HEK293 (cell line): ENCODE data around the gene RPL4.

ENCODE experiments used
- CTCF ChIP-seq: fragments of 450-650 bp; formaldehyde crosslinking; IDR thresholded peaks from 2 replicates; pipeline ENCODE4 v1.5.1; 2016; ENCODE audit warnings: missing biosample characterization, missing genetic modification characterization
- KLF1 ChIP-seq: fragments of 450-650 bp; formaldehyde crosslinking; IDR thresholded peaks from 2 replicates; pipeline ENCODE4 v1.5.1; 2016; ENCODE audit warnings: missing biosample characterization, missing genetic modification characterization
- ZNF184 ChIP-seq: fragments of 450-650 bp; IDR thresholded peaks from 2 replicates; pipeline ENCODE4 v1.5.1; 2018; ENCODE audit warnings: missing biosample characterization, mild to moderate bottlenecking, missing genetic modification characterization
- ZNF24 ChIP-seq: fragments of 450-650 bp; formaldehyde crosslinking; IDR thresholded peaks from 2 replicates; pipeline ENCODE4 v1.5.1; 2016; ENCODE audit warnings: missing biosample characterization, missing genetic modification characterization
- ZNF292 ChIP-seq: fragments of 450-650 bp; formaldehyde crosslinking; IDR thresholded peaks from 2 replicates; pipeline ENCODE4 v1.5.1; 2016; ENCODE audit warnings: low read depth, missing biosample characterization, missing genetic modification characterization, borderline replicate concordance
- TF ChIP-seq, protein P1 (sequence below): fragments of 450-650 bp; formaldehyde crosslinking; IDR thresholded peaks from 2 replicates; pipeline ENCODE4 v1.5.1; 2016; ENCODE audit warnings: missing biosample characterization, missing genetic modification characterization
- TF ChIP-seq, protein P2 (sequence below): fragments of 450-650 bp; formaldehyde crosslinking; IDR thresholded peaks from 2 replicates; pipeline ENCODE4 v1.5.1; 2016; ENCODE audit warnings: missing biosample characterization, missing genetic modification characterization

DNA sequence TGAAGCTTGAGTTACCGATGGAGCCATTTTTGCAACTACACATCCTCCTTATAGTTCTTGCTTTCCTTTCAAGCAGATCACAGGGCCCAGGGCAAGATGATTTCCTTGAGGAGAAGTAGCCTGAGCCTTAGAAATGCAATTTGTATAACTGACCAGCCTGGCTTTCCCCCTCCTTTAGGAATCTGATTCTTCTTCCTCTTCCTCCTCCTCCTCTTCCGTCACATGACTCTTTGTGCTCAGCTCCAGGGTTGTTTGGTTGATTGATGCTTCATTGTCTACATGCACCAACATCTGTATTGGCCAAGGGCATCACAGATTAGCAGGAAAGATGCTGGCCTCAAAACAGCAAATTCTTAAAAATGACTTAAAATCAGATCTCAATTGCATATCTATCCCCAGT, 10.4 kb downstream of the RPL4 start:
- TF ChIP-seq CTCF (tag by site-specific recombination) (no peak), ZNF184 (tag by site-specific recombination) (no peak), KLF1 (tag by site-specific recombination) (no peak), ZNF292 (tag by site-specific recombination) (no peak), ZNF24 (tag by site-specific recombination) (no peak)
- TF ChIP-seq, protein P1, sequence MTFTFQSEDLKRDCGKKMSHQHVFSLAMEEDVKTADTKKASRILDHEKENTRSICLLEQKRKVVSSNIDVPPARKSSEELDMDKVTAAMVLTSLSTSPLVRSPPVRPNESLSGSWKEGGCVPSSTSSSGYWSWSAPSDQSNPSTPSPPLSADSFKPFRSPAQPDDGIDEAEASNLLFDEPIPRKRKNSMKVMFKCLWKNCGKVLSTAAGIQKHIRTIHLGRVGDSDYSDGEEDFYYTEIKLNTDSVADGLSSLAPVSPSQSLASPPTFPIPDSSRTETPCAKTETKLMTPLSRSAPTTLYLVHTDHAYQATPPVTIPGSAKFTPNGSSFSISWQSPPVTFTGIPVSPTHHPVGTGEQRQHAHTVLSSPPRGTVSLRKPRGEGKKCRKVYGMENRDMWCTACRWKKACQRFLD (tag by site-specific recombination) = no peak
- TF ChIP-seq, protein P2, sequence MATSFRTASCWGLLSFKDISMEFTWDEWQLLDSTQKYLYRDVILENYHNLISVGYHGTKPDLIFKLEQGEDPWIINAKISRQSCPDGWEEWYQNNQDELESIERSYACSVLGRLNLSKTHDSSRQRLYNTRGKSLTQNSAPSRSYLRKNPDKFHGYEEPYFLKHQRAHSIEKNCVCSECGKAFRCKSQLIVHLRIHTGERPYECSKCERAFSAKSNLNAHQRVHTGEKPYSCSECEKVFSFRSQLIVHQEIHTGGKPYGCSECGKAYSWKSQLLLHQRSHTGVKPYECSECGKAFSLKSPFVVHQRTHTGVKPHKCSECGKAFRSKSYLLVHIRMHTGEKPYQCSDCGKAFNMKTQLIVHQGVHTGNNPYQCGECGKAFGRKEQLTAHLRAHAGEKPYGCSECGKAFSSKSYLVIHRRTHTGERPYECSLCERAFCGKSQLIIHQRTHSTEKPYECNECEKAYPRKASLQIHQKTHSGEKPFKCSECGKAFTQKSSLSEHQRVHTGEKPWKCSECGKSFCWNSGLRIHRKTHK = no peak
